HFF-Myc (cell line): ENCODE data around the gene LARP4B.

Source experiments
- DNase-seq: peaks from one replicate; pipeline ENCODE4 v3.0.0-alpha.2; 2011; ENCODE audit warnings: low read depth; ENCODE audit errors: extremely low read depth
- H3K4me3 ChIP-seq: replicated peaks from 2 replicates; pipeline ENCODE4 v1.5.1; 2011; ENCODE audit warnings: low read depth, mild to moderate bottlenecking, control low read depth, low read length
- TF ChIP-seq, protein P1 (sequence below): IDR thresholded peaks from 2 replicates; pipeline ENCODE4 v1.5.1; 2012; ENCODE audit warnings: mild to moderate bottlenecking, low read depth, low read length, control low read depth; ENCODE audit errors: missing control alignments

LARP4B gene

DNA sequence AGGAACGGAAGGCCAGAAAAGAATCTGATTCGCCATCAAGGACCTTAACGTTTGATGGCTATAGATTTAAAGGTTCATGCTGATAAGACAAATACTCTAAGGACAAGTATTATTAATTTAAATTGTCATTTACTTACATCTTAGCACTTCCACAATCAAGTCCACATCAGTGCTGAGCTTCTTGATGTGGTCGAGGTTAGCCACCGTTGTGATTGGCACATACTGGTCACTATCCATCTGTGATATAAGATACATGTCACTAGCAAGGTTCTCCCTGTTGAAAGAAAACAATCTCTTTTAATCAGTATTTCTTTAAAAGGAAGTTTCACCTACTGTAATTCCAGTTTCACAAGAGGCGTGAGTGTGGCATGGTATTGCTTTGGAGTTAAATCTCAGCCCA lies 88.7 kb downstream of the LARP4B start:
- DNase-seq: no peak
- H3K4me3 ChIP-seq: no peak overlapping the region
- TF ChIP-seq, protein P1, sequence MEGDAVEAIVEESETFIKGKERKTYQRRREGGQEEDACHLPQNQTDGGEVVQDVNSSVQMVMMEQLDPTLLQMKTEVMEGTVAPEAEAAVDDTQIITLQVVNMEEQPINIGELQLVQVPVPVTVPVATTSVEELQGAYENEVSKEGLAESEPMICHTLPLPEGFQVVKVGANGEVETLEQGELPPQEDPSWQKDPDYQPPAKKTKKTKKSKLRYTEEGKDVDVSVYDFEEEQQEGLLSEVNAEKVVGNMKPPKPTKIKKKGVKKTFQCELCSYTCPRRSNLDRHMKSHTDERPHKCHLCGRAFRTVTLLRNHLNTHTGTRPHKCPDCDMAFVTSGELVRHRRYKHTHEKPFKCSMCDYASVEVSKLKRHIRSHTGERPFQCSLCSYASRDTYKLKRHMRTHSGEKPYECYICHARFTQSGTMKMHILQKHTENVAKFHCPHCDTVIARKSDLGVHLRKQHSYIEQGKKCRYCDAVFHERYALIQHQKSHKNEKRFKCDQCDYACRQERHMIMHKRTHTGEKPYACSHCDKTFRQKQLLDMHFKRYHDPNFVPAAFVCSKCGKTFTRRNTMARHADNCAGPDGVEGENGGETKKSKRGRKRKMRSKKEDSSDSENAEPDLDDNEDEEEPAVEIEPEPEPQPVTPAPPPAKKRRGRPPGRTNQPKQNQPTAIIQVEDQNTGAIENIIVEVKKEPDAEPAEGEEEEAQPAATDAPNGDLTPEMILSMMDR: no peak

- TF ChIP-seq, protein P1: no peak
- DNase-seq: no peak
- no peak overlapping the region for H3K4me3 ChIP-seq
Observed at GRCh38 chr10:841535-841934, 90.0 kb downstream of the LARP4B start.

GRCh38 chr10:839550-840205 lies 91.8 kb downstream of the LARP4B start:
- no peak for DNase-seq
- no peak overlapping the region for H3K4me3 ChIP-seq
- TF ChIP-seq, protein P1: no peak

DNA sequence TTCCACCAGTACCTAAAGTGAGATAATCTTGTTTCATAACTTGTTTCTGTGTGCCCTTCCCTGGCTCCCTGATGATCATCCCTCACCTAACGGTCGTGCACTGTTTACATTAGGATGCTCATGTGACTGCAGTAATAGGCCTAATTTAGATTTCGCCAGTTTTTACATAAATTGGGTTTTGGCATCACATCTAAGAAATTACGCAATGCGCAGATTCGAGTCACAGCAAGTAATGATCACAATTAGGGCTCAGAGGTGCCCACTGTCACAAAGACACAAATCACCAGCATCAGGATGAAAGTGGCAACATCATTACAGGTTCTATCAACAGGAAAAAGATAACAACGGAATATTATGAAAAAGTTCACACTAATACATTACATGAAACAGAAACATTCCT lies 94.7 kb downstream of the LARP4B start:
- DNase-seq: no peak
- TF ChIP-seq, protein P1: no peak

GRCh38 chr10:834493-834892 lies 97.0 kb downstream of the LARP4B start:
- H3K4me3 ChIP-seq: no peak overlapping the region
- no peak for DNase-seq
- TF ChIP-seq, protein P1: no peak

More for the DNA sequence above, 94.7 kb downstream of the LARP4B start:
- no peak overlapping the region for H3K4me3 ChIP-seq

DNA sequence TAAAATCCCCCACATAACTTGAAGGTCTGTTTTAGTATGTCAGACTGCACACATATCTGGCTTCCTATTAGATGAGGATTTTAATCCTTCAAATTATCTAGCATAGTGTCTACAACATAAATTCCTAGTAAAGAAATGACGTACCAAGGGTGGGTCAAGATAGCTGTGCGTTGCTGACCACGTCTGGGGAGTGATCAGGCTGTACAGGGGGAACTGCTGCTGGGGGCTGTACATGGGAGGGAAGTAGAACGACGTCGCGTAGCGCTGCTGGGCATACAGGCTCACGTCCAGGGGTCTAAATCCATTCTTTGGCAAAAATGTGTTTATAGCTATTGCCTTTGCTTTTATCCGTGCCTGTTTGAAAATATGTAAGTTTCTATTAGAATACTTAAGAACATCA lies 102.3 kb downstream of the LARP4B start:
- DNase-seq: no peak
- H3K4me3 ChIP-seq: no peak overlapping the region
- TF ChIP-seq, protein P1: no peak

DNA sequence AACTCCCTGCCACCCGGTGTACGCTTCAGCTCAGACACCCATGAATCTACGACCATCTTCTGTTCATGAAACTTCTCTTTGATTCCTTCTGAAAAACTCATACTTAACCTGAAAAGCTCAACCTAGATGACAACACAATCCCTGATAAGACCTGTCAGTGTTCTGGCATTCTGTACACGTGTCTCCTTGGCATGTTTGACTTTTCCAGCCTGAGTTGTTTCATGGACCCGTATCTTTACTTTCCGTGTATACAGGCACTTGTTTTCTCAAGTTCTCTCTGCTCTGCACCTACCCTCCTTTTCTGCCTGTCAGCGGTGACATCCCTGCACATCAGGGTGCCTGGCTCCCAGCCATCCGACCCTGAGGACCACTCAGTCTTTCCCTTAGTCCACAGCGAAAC lies 103.3 kb downstream of the LARP4B start:
- DNase-seq: no peak
- no peak overlapping the region for H3K4me3 ChIP-seq
- TF ChIP-seq, protein P1: no peak
